HCT116 (cell line): ENCODE results near the gene GBP2. TPM values are rescaled to one million over a fixed set of nuclear protein-coding genes. Genes with fewer than 3 reads are reported as not detected.

Source experiments
- ATAC-seq: fragments of 200-7000 bp; cut with Tn5 transposase; 2 replicates; pipeline ENCODE4 v1.9.1; 2020; ENCODE audit warnings: mild to moderate bottlenecking, moderate library complexity
- BruUV-seq: library from RNA; stranded (reverse); fragments of 400-500 nt; replicated peaks from 2 replicates; lab custom pipeline; 2021; lab: Mats Ljungman, UMichigan
- CTCF ChIA-PET: fragments of 300-600 bp; sonication (Branson Sonifier 250); formaldehyde crosslinking; loops from one replicate; lab custom pipeline; 2021; ENCODE audit warnings: antibody characterized with exemption; lab: Charles Lee
- POLR2A ChIA-PET: fragments of 300-600, 350-600 bp; sonication (Branson Sonifier 250); formaldehyde crosslinking; loops from one replicate; lab custom pipeline; 2021; ENCODE audit warnings: antibody characterized with exemption; lab: Charles Lee
- RAD21 ChIA-PET, 2 experiments: fragments of 300-600 bp; sonication (Branson Sonifier 250); formaldehyde crosslinking; loops; one replicate each; lab custom pipeline; 2023; ENCODE audit warnings: low total read pairs in 2 of 2; ENCODE audit not compliant: uncharacterized antibody in 2 of 2, unreplicated experiment in 2 of 2, low non-redundant PET in 1 of 2; lab: Charles Lee
- DNase-seq: peaks from one replicate; pipeline ENCODE4 v3.0.0-alpha.2; 2010; ENCODE audit warnings: low read depth, low spot score
- H2AFZ ChIP-seq: fragments of 200-600 bp; shearing (Covaris generic), sonication (generic); 2 replicates; pipeline ENCODE4 v1.6.1; 2017; ENCODE audit warnings: low read depth, mixed run types, mixed read lengths, antibody characterized with exemption, low read length; ENCODE audit not compliant: poor library complexity, severe bottlenecking
- H3K27ac ChIP-seq: 2 replicates; pipeline ENCODE4 v1.5.1; 2012; ENCODE audit warnings: low read depth, low read length
- H3K27me3 ChIP-seq: fragments of 200-600 bp; sonication (generic); 2 replicates; pipeline ENCODE4 v1.6.1; 2016; ENCODE audit warnings: mixed run types, low read length, mixed read lengths; ENCODE audit not compliant: insufficient read depth
- H3K36me3 ChIP-seq, 2 experiments: fragments of 200-500 bp in 1 of 2; fragments of 200-600 bp in 1 of 2; sonication (Bioruptor generic) in 1 of 2; sonication (generic) in 1 of 2; 2 replicates each; pipeline versions ENCODE4 v1.5.1 to v1.6.1; 2014 to 2016; ENCODE audit warnings: low read length in 2 of 2, inconsistent platforms in 1 of 2, mixed read lengths in 1 of 2, mixed run types in 1 of 2; ENCODE audit not compliant: insufficient read depth in 2 of 2, control insufficient read depth in 1 of 2
- H3K4me1 ChIP-seq, 2 experiments: fragments of 200-600 bp in 1 of 2; sonication (generic) in 1 of 2; 2 replicates each; pipeline versions ENCODE4 v1.5.1 to v1.6.1; 2012 to 2017; ENCODE audit warnings: low read length in 2 of 2, inconsistent platforms in 1 of 2, mild to moderate bottlenecking in 1 of 2, mixed read lengths in 1 of 2, mixed run types in 1 of 2, moderate library complexity in 1 of 2; ENCODE audit not compliant: insufficient read depth in 2 of 2, control insufficient read depth in 1 of 2
- H3K4me2 ChIP-seq: fragments of 200-600 bp; sonication (generic); 2 replicates; pipeline ENCODE4 v1.6.1; 2017; ENCODE audit warnings: mixed run types, low read length, mixed read lengths
- H3K4me3 ChIP-seq, 2 experiments: fragments of 200-600 bp in 1 of 2; sonication (generic) in 1 of 2; replicated peaks in 1 of 2; 2 replicates each; pipeline ENCODE4 v1.5.1; 2011 to 2016; ENCODE audit warnings: low read length in 2 of 2, control low read depth in 1 of 2, low read depth in 1 of 2, mild to moderate bottlenecking in 1 of 2, mixed read lengths in 1 of 2, mixed run types in 1 of 2
- H3K79me2 ChIP-seq: fragments of 200-600 bp; sonication (generic); 2 replicates; pipeline ENCODE4 v1.6.1; 2017; ENCODE audit warnings: mild to moderate bottlenecking, mixed run types, low read length, moderate library complexity, mixed read lengths; ENCODE audit not compliant: insufficient read depth
- H3K9ac ChIP-seq: fragments of 200-600 bp; sonication (generic); 2 replicates; pipeline ENCODE4 v1.6.1; 2016; ENCODE audit warnings: low read length, mixed read lengths
- H3K9me2 ChIP-seq: fragments of 200-600 bp; sonication (generic), shearing (Covaris generic); 2 replicates; pipeline ENCODE4 v1.6.1; 2017; ENCODE audit warnings: mixed run types, mild to moderate bottlenecking, moderate library complexity; ENCODE audit not compliant: insufficient read depth
- H3K9me3 ChIP-seq, 2 experiments: fragments of 200-500 bp in 1 of 2; fragments of 200-600 bp in 1 of 2; sonication (Bioruptor generic) in 1 of 2; sonication (generic) in 1 of 2; 2 replicates each; pipeline ENCODE4 v1.6.1; 2014 to 2017; ENCODE audit warnings: low read length in 2 of 2, mixed read lengths in 2 of 2, inconsistent platforms in 1 of 2, low read depth in 1 of 2, mild to moderate bottlenecking in 1 of 2, mixed run types in 1 of 2, moderate library complexity in 1 of 2; ENCODE audit not compliant: control insufficient read depth in 1 of 2, insufficient read depth in 1 of 2
- H4K20me1 ChIP-seq: fragments of 200-600 bp; sonication (generic), shearing (Covaris generic); 2 replicates; pipeline ENCODE4 v1.6.1; 2017; ENCODE audit warnings: mixed run types, mild to moderate bottlenecking, moderate library complexity; ENCODE audit not compliant: insufficient read depth
- POLR2A ChIP-seq: IDR thresholded peaks from 2 replicates; pipeline ENCODE4 v1.7.0; 2011; ENCODE audit warnings: borderline replicate concordance; ENCODE audit not compliant: insufficient read depth, insufficient read length; ENCODE audit errors: extremely low read depth
- POLR2AphosphoS5 ChIP-seq: IDR thresholded peaks from 2 replicates; pipeline ENCODE4 v1.6.1; 2011; ENCODE audit warnings: mild to moderate bottlenecking, low read depth, low read length, moderate library complexity
- REST ChIP-seq: IDR thresholded peaks from 2 replicates; pipeline ENCODE4 v1.6.1; 2012; ENCODE audit warnings: low read depth
- SP1 ChIP-seq: IDR thresholded peaks from 2 replicates; pipeline ENCODE4 v1.6.1; 2012; ENCODE audit warnings: low read depth
- TCF7L2 ChIP-seq: IDR thresholded peaks from 2 replicates; pipeline ENCODE4 v1.7.0; 2011; ENCODE audit warnings: borderline replicate concordance, inconsistent platforms; ENCODE audit not compliant: insufficient read depth, insufficient read length; ENCODE audit errors: extremely low read depth
- YY1 ChIP-seq: IDR thresholded peaks from 2 replicates; pipeline ENCODE4 v1.6.1; 2011; ENCODE audit warnings: low read length, low read depth, moderate library complexity, mild to moderate bottlenecking; ENCODE audit not compliant: insufficient replicate concordance; ENCODE audit errors: extremely low read depth
- ZBTB33 ChIP-seq: IDR thresholded peaks from 2 replicates; pipeline ENCODE4 v1.6.1; 2011; ENCODE audit warnings: mild to moderate bottlenecking, low read length, moderate library complexity; ENCODE audit not compliant: insufficient replicate concordance; ENCODE audit errors: extremely low read depth
- ZNF274 ChIP-seq: fragments of 200-500 bp; sonication (Bioruptor generic); IDR thresholded peaks from 2 replicates; pipeline ENCODE4 v1.6.1; 2014; ENCODE audit warnings: mild to moderate bottlenecking, low read depth, low read length, inconsistent platforms
- intact Hi-C: fragments of 100-400 bp; cut with micrococcal nuclease; formaldehyde crosslinking; loops from 2 replicates; pipeline ENCODE4 v1.10.0; 2022
- total RNA-seq: library from RNA; stranded (reverse); gene quantifications from one replicate; pipeline ENCODE4 v1.2.1, GENCODE V29; 2021; ENCODE audit not compliant: unreplicated experiment

The GBP2 gene
- total RNA-seq, 1 experiment from 2014 or later = 0.98 TPM

- H3K27ac ChIP-seq = no peak overlapping the region
- ChIA-PET RAD21 (no interaction called here), POLR2A (no interaction called here), CTCF (no interaction called here)
- H3K9ac ChIP-seq = no peak overlapping the region
- H2AFZ ChIP-seq = no peak overlapping the region
- no peaks in the 10 kb centered on the region for H4K20me1 ChIP-seq
- no peak overlapping the region for H3K4me3 ChIP-seq
- no peaks in the 10 kb centered on the region for H3K79me2 ChIP-seq
- H3K4me2 ChIP-seq = no peak overlapping the region
- no peaks in the 10 kb centered on the region; the same call in 1 of the 2 replicates for H3K9me2 ChIP-seq
- H3K27me3 ChIP-seq = no peaks in the 10 kb centered on the region
- H3K9me3 ChIP-seq = no peaks in the 10 kb centered on the region
- no peak for ATAC-seq
- intact Hi-C loops = no loop called here
- TF ChIP-seq ZNF274 (no peak), TCF7L2 (no peak), REST (no peak), ZBTB33 (no peak), SP1 (no peak), YY1 (no peak), POLR2AphosphoS5 (no peak), POLR2A (no peak)
- H3K36me3 ChIP-seq = no peaks in the 10 kb centered on the region
- no peak for DNase-seq
- no TSS peak for BruUV-seq
- H3K4me1 ChIP-seq = no peaks in the 10 kb centered on the region
Observed at GRCh38 chr1:89151047-89151446, 25.1 kb upstream of the GBP2 start.
